Vagina (tissue), 2 donors: ENCODE measurements around the gene GRB2.

ENCODE experiments used
- CTCF ChIP-seq, 3 experiments: fragments of 450-650 bp in 2 of 3; fragments of 200-600 bp in 1 of 3; sonication (generic) in 1 of 3; IDR thresholded peaks; one replicate each; pipeline ENCODE4 v1.5.1; 2017 to 2019; ENCODE audit warnings: antibody characterized with exemption in 3 of 3, mild to moderate bottlenecking in 2 of 3, moderate library complexity in 2 of 3
- POLR2A ChIP-seq, 2 donors: fragments of 450-650 bp; IDR thresholded peaks; one replicate each; pipeline ENCODE4 v1.6.1; 2017; ENCODE audit warnings: antibody characterized with exemption in 2 of 2, mild to moderate bottlenecking in 2 of 2, moderate library complexity in 2 of 2
- POLR2AphosphoS5 ChIP-seq, 2 donors: sonication (generic); formaldehyde crosslinking; IDR thresholded peaks; one replicate each; pipeline ENCODE4 v1.9.0; 2017; ENCODE audit warnings: antibody characterized with exemption in 2 of 2, mild to moderate bottlenecking in 2 of 2, low read depth in 1 of 2; ENCODE audit not compliant: insufficient read depth in 1 of 2

- TF ChIP-seq CTCF (IDR thresholded peaks at IDR 0.05): peak in 1 of 3 experiments; percentile 15
- TF ChIP-seq POLR2AphosphoS5 (IDR thresholded peaks at IDR 0.05; ENCODE audit: insufficient read depth in 1 of 2, low read depth in 1 of 2): peak; percentile 80 to 85
- TF ChIP-seq POLR2A (IDR thresholded peaks at IDR 0.05): no peak
These were observed 11.8 kb downstream of the GRB2 start for GRCh38 chr17:75393523-75394331.
